Retina (tissue), 1 donor: ENCODE results near the gene CYP4X1.
"Not testable (repeated sequence)": the region's sequence is repeated elsewhere in the genome, so short reads cannot be mapped to it uniquely, and the experiment has no call there.

Experiments
- DNase-seq: peaks from one replicate; pipeline ENCODE4 v3.0.0-alpha.2; 2016

Gene CYP4X1

GRCh38 chr1:47089356-47089755 lies 65.9 kb downstream of the CYP4X1 start:
- not testable (repeated sequence) for DNase-seq

DNA sequence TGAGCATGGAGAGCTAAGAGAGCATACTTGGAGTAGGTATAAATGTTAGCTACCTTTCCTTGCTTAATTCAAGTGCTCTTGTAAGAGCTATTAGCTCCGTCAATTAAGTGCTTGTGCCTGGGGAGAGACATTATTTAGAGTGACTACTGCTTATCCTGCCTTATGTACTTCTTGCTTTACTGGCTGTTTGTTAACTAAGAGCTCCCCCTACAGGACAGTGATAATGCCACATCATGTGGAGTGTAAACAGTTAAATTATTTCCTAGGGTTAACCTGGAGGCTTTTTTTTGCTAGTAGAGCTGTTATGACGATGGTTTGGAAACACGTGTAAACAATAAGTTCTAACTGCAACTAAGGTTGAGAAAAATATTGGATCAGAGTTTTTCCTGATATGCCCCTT lies 68.0 kb downstream of the CYP4X1 start:
- DNase-seq = not testable (repeated sequence)
